ENCODE data around the gene BCL2L1.
"Not testable (repeated sequence)": the region's sequence is repeated elsewhere in the genome, so short reads cannot be mapped to it uniquely, and the experiment has no call there.

BCL2L1 gene

DNA sequence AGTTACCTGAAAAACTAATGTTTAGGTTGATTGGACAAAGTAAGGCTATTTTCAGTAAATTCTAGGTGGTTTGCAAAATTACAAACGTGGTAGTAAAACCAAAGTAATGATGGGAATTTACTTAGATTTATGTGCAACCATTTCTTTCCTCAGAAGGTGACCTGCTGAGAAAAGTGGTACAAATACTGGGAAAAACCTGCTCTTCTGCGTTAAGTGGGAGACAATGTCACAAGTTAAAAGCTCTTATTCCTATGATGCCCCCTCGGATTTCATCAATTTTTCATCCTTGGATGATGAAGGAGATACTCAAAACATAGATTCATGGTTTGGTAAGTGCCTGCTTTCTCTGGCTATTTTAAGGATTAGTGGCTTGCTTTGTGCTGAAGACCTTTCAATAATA, 34.6 kb upstream of the BCL2L1 start:
- H3K36me3 ChIP-seq (ENCODE audit: control insufficient read depth in 1 of 2, insufficient read depth in 2 of 2, low read length in 2 of 2), result peaks cover 0 to 2% of the 10 kb centered on the region in 2 donors
- H3K27me3 ChIP-seq (ENCODE audit: control insufficient read depth in 1 of 2, insufficient read depth in 2 of 2, low read length in 2 of 2), result no peaks in the 10 kb centered on the region
- no peak overlapping the region for H3K9ac ChIP-seq (ENCODE audit: low read depth in 1 of 2, low read length in 2 of 2)
- no peaks in the 10 kb centered on the region for H3K4me1 ChIP-seq (ENCODE audit: control insufficient read depth in 1 of 2, insufficient read depth in 2 of 2, low read length in 2 of 2)
- H3K27ac ChIP-seq (ENCODE audit: low read depth, low read length), result no peak overlapping the region
- H3K4me3 ChIP-seq (ENCODE audit: low read depth in 1 of 2, low read length in 2 of 2), result no peak overlapping the region
- H3K9me3 ChIP-seq (ENCODE audit: control insufficient read depth in 1 of 2, low read length in 2 of 2), result no peaks in the 10 kb centered on the region

DNA sequence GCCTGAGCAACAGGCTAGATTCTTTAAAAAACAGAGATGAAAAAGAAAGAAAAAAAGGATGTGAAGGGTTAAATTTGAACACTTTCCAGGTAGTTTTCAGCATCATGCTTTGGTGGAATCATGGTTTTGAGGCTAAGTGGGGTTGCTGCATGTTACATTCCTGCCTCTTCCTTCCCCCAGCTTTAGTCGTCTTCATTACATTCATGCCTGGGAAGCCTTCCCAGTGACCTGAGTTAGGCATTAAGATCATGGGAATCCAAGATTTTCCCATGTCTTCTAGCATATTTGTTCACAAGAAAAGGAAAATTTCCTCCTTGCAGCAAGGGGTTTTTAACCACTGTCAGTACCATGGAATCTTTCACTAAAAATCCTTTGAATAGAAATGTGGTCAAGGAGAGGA, 28.5 kb upstream of the BCL2L1 start:
- Histone ChIP-seq H3K36me3 (ENCODE audit: control insufficient read depth in 1 of 2, insufficient read depth in 2 of 2, low read length in 2 of 2) (no peaks in the 10 kb centered on the region), H3K4me1 (ENCODE audit: control insufficient read depth in 1 of 2, insufficient read depth in 2 of 2, low read length in 2 of 2) (no peaks in the 10 kb centered on the region), H3K27me3 (ENCODE audit: control insufficient read depth in 1 of 2, insufficient read depth in 2 of 2, low read length in 2 of 2) (no peaks in the 10 kb centered on the region), H3K9me3 (ENCODE audit: control insufficient read depth in 1 of 2, low read length in 2 of 2) (no peaks in the 10 kb centered on the region), H3K9ac (ENCODE audit: low read depth in 1 of 2, low read length in 2 of 2) (no peak overlapping the region), H3K4me3 (ENCODE audit: low read depth in 1 of 2, low read length in 2 of 2) (no peak overlapping the region), H3K27ac (ENCODE audit: low read depth, low read length) (no peak overlapping the region)

DNA sequence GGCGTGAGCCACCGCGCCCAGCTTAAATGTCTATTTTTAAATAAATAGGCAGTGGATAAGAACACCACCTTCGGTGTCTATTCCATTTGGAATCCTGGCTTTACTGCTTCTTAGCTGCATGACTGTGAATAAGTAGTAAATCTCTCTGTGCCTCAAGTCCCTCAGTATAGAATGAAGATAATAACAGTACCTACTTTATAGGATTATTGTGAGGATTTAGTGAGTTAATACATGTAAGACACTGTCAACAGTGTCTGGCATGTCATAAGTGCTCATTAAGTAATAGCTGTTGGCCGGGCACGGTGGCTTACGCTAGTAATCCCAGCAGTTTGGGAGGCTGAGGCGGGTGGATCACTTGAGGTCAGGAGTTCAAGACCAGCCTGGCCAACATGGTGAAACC, 26.6 kb upstream of the BCL2L1 start:
- Histone ChIP-seq H3K9ac (ENCODE audit: low read depth in 1 of 2, low read length in 2 of 2) (no peak overlapping the region), H3K4me1 (ENCODE audit: control insufficient read depth in 1 of 2, insufficient read depth in 2 of 2, low read length in 2 of 2) (no peaks in the 10 kb centered on the region), H3K27ac (ENCODE audit: low read depth, low read length) (no peak overlapping the region), H3K4me3 (ENCODE audit: low read depth in 1 of 2, low read length in 2 of 2) (no peak overlapping the region), H3K27me3 (ENCODE audit: control insufficient read depth in 1 of 2, insufficient read depth in 2 of 2, low read length in 2 of 2) (no peaks in the 10 kb centered on the region), H3K9me3 (ENCODE audit: control insufficient read depth in 1 of 2, low read length in 2 of 2) (no peaks in the 10 kb centered on the region), H3K36me3 (ENCODE audit: control insufficient read depth in 1 of 2, insufficient read depth in 2 of 2, low read length in 2 of 2) (no peaks in the 10 kb centered on the region)

DNA sequence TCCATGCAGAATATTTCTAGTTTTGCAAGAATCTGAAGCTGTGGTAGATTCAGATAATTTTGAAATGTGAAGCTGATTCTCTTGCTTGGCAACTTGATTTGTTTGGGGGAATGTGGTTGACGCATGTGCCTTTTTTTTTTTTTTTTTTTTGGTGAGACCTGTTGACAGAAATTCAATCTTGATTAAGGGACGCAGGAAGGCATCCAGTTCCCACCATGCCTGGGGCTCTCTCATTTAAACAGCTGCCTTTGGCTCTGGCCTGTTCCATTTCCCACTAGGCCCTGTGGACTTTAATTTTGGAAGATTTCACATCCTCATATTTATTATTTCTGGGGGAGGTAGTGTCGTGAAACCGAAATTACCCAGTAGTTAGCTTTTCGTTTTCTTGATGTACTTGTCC, 25.0 kb upstream of the BCL2L1 start:
- H3K4me3 ChIP-seq (ENCODE audit: low read depth in 1 of 2, low read length in 2 of 2), result no peak overlapping the region
- no peaks in the 10 kb centered on the region for H3K27me3 ChIP-seq (ENCODE audit: control insufficient read depth in 1 of 2, insufficient read depth in 2 of 2, low read length in 2 of 2)
- no peaks in the 10 kb centered on the region for H3K4me1 ChIP-seq (ENCODE audit: control insufficient read depth in 1 of 2, insufficient read depth in 2 of 2, low read length in 2 of 2)
- H3K9ac ChIP-seq (ENCODE audit: low read depth in 1 of 2, low read length in 2 of 2), result no peak overlapping the region
- H3K27ac ChIP-seq (ENCODE audit: low read depth, low read length), result no peak overlapping the region
- H3K36me3 ChIP-seq (ENCODE audit: control insufficient read depth in 1 of 2, insufficient read depth in 2 of 2, low read length in 2 of 2), result no peaks in the 10 kb centered on the region
- no peaks in the 10 kb centered on the region for H3K9me3 ChIP-seq (ENCODE audit: control insufficient read depth in 1 of 2, low read length in 2 of 2)

DNA sequence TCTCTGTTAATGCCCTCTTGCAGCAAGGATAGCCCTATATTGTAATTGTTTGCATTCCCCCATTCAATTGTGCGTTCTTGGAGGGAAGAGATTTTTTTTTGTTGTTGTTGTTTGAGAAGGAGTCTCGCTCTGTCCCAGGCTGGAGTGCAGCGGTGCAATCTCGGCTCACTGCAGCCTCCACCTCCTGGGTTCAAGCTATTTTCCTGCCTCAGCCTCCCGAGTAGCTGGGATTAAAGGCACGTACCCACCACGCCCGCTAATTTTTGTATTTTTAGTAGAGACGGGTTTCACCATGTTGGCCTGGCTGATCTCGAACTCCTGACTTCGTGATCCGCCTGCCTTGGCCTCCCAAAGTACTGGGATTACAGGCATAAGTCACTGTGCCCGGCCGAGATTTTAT, 24.4 kb upstream of the BCL2L1 start:
- H3K9me3 ChIP-seq (ENCODE audit: control insufficient read depth in 1 of 2, low read length in 2 of 2); H3K4me3 ChIP-seq (ENCODE audit: low read depth in 1 of 2, low read length in 2 of 2); H3K9ac ChIP-seq (ENCODE audit: low read depth in 1 of 2, low read length in 2 of 2); H3K27me3 ChIP-seq (ENCODE audit: control insufficient read depth in 1 of 2, insufficient read depth in 2 of 2, low read length in 2 of 2); H3K4me1 ChIP-seq (ENCODE audit: control insufficient read depth in 1 of 2, insufficient read depth in 2 of 2, low read length in 2 of 2); H3K27ac ChIP-seq (ENCODE audit: low read depth, low read length); H3K36me3 ChIP-seq (ENCODE audit: control insufficient read depth in 1 of 2, insufficient read depth in 2 of 2, low read length in 2 of 2): not testable (repeated sequence)

DNA sequence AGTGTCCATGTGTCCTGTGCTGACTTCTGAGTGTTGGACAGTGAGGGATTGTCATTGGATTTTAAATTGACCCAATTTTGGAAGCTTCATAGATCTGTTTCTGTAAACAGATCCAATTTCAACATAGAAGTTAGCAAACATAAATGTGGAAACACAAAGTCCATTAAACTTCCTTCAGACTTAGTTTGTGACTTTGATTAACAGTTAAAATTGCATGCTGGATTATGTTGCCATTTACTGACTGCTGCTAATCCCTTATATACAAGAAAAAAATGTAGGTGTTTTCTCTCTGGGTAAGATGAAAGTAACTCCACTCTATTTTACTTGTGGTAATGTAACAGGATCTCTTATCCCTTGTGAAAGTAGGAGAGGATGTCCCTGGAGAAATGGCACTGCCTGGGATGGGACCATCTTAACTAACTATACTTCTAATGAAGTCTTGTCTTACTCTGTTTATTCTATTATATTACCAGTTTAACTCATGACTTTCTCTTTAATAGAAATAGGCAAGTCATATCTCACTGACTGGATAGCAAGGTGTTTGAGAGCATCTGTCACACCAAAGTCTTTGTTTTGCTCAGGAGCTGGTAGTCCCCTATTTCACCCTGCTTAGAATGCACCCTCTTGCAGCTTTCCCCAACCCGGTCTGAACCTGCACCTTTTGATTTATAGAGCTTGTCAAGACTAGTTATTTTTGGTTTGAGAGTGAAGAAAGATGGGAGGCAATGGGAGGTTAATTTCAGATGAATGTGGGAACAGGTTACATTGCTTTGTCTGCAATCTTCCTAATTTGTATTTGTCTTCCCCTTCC, 23.6 kb upstream of the BCL2L1 start:
- H3K9me3 ChIP-seq (ENCODE audit: control insufficient read depth in 1 of 2, low read length in 2 of 2), result no peaks in the 10 kb centered on the region
- H3K4me1 ChIP-seq (ENCODE audit: control insufficient read depth in 1 of 2, insufficient read depth in 2 of 2, low read length in 2 of 2), result no peaks in the 10 kb centered on the region
- H3K9ac ChIP-seq (ENCODE audit: low read depth in 1 of 2, low read length in 2 of 2), result no peak overlapping the region
- no peaks in the 10 kb centered on the region for H3K27me3 ChIP-seq (ENCODE audit: control insufficient read depth in 1 of 2, insufficient read depth in 2 of 2, low read length in 2 of 2)
- no peaks in the 10 kb centered on the region for H3K36me3 ChIP-seq (ENCODE audit: control insufficient read depth in 1 of 2, insufficient read depth in 2 of 2, low read length in 2 of 2)
- H3K27ac ChIP-seq (ENCODE audit: low read depth, low read length), result no peak overlapping the region
- no peak overlapping the region for H3K4me3 ChIP-seq (ENCODE audit: low read depth in 1 of 2, low read length in 2 of 2)

DNA sequence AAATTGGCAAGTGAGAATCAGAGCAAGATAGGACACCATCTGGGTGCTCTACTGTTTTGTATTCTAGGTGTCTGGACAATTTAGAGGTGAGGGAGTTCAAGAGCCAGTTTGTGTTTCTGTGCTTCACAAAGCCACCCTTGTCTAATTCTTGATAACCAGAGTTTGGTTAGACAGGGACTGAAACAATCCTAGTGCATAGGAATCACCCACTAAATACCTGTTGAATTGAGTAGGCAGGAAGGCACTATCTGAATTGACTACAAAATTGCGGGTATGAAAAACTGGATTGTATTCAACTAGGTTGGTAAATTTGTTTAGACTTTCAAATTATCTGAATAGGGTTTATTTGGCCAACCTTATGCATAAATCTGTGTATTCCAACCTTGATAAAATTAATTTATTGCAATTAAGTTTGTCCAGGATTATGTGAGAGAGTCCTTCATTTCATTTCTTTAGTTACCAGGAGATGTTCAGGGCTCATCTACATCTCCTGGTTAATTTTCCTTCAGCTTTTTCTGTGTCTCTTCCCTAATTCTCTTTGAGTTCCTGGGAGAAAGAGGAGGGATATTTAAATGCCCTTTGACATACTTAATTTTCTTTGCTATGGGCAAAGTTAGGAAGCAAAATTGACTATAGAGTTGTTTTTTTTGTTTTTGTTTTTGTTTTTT, 18.1 kb upstream of the BCL2L1 start:
- Histone ChIP-seq H3K9me3 (ENCODE audit: control insufficient read depth in 1 of 2, low read length in 2 of 2) (no peaks in the 10 kb centered on the region), H3K9ac (ENCODE audit: low read depth in 1 of 2, low read length in 2 of 2) (peak overlapping the region in 1 of 2 donors; percentile 67), H3K27ac (ENCODE audit: low read depth, low read length) (no peak overlapping the region), H3K27me3 (ENCODE audit: control insufficient read depth in 1 of 2, insufficient read depth in 2 of 2, low read length in 2 of 2) (no peaks in the 10 kb centered on the region), H3K4me1 (ENCODE audit: control insufficient read depth in 1 of 2, insufficient read depth in 2 of 2, low read length in 2 of 2) (peaks cover 9 to 10% of the 10 kb centered on the region in 2 donors), H3K4me3 (ENCODE audit: low read depth in 1 of 2, low read length in 2 of 2) (peak overlapping the region; percentile 88 to 91), H3K36me3 (ENCODE audit: control insufficient read depth in 1 of 2, insufficient read depth in 2 of 2, low read length in 2 of 2) (no peaks in the 10 kb centered on the region)

DNA sequence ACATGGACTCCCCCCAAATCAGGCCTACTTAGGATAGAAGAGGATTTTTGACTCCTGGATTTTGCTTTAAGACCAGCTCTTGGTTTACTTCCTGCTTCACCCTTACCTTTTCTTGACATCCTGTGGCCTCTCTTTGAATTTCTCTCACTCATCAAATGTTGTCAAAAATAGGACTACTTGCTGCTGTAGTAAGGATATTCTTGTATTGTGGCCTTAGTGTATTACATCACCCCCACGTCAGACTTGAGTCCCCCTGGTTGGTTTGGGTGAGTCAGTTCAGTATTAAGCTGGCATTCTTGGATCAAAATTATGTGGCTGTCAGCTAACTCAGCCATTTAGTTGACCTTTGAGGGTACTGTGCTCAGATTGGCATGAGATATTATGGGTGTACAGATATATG, 17.5 kb upstream of the BCL2L1 start:
- peak overlapping the region; percentile 88 to 91 for H3K4me3 ChIP-seq (ENCODE audit: low read depth in 1 of 2, low read length in 2 of 2)
- no peak overlapping the region for H3K27ac ChIP-seq (ENCODE audit: low read depth, low read length)
- H3K4me1 ChIP-seq (ENCODE audit: control insufficient read depth in 1 of 2, insufficient read depth in 2 of 2, low read length in 2 of 2), result peaks cover 9 to 10% of the 10 kb centered on the region in 2 donors
- no peaks in the 10 kb centered on the region for H3K9me3 ChIP-seq (ENCODE audit: control insufficient read depth in 1 of 2, low read length in 2 of 2)
- H3K9ac ChIP-seq (ENCODE audit: low read depth in 1 of 2, low read length in 2 of 2), result peak overlapping the region; percentile 67 to 73
- no peaks in the 10 kb centered on the region for H3K36me3 ChIP-seq (ENCODE audit: control insufficient read depth in 1 of 2, insufficient read depth in 2 of 2, low read length in 2 of 2)
- H3K27me3 ChIP-seq (ENCODE audit: control insufficient read depth in 1 of 2, insufficient read depth in 2 of 2, low read length in 2 of 2), result no peaks in the 10 kb centered on the region

DNA sequence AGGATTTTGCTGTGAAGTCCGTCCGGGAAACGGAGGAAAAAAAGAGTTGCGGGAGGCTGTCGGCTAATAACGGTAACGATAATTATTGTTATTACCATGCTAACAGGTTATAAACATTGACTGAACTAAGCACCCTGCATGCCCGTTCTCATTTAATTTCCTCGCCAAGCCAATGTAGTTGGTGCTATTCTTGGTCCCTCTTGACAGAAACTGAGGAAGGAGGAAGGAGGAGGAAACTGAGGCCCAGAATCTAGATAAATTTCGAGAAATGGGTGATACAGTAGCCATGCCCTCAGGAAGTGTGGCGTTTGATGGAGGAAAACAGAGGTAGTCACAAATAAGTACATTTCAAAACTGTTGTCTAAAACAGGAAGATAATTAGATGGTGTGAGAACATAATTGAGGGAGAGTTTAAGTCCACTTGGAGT, 16.9 kb upstream of the BCL2L1 start:
- Histone ChIP-seq H3K9me3 (ENCODE audit: control insufficient read depth in 1 of 2, low read length in 2 of 2) (no peaks in the 10 kb centered on the region), H3K9ac (ENCODE audit: low read depth in 1 of 2, low read length in 2 of 2) (peak overlapping the region; percentile 67 to 73), H3K36me3 (ENCODE audit: control insufficient read depth in 1 of 2, insufficient read depth in 2 of 2, low read length in 2 of 2) (no peaks in the 10 kb centered on the region), H3K27ac (ENCODE audit: low read depth, low read length) (no peak overlapping the region), H3K4me3 (ENCODE audit: low read depth in 1 of 2, low read length in 2 of 2) (peak overlapping the region; percentile 88 to 91), H3K27me3 (ENCODE audit: control insufficient read depth in 1 of 2, insufficient read depth in 2 of 2, low read length in 2 of 2) (no peaks in the 10 kb centered on the region), H3K4me1 (ENCODE audit: control insufficient read depth in 1 of 2, insufficient read depth in 2 of 2, low read length in 2 of 2) (peaks cover 9 to 10% of the 10 kb centered on the region in 2 donors)

DNA sequence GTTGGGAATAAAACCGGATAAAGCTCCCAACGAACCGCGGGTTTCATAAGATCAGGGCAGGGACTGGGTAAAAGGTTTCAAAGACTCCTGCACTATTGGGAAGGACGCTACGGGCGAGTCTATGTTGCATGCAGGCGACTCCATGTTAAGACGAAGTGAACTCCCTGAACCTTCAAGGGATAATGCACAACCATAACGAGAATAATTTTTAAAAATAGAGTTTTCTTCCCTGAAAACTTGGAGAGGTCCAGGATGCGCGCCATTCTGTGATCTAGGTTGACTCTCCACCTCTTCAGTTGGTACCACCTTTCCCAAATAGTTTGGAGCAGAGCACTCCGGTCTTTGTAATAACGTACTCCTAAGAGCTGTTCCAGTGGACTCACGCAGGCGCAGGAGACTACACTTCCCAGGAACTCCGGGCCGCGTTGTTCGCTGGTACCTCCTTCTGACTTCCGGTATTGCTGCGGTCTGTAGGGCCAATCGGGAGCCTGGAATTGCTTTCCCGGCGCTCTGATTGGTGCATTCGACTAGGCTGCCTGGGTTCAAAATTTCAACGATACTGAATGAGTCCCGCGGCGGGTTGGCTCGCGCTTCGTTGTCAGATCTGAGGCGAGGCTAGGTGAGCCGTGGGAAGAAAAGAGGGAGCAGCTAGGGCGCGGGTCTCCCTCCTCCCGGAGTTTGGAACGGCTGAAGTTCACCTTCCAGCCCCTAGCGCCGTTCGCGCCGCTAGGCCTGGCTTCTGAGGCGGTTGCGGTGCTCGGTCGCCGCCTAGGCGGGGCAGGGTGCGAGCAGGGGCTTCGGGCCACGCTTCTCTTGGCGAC, 16.3 kb upstream of the BCL2L1 start, which contains the start of gene TPX2:
TPX2 (plus strand) TSS at position 562 of the 821 bp plus-strand sequence. CDS start 18,187 bp downstream, outside the sequence.
- Histone ChIP-seq H3K27me3 (ENCODE audit: control insufficient read depth in 1 of 2, insufficient read depth in 2 of 2, low read length in 2 of 2) (no peaks in the 10 kb centered on the region), H3K4me1 (ENCODE audit: control insufficient read depth in 1 of 2, insufficient read depth in 2 of 2, low read length in 2 of 2) (peaks cover 9 to 10% of the 10 kb centered on the region in 2 donors), H3K9me3 (ENCODE audit: control insufficient read depth in 1 of 2, low read length in 2 of 2) (no peaks in the 10 kb centered on the region), H3K9ac (ENCODE audit: low read depth in 1 of 2, low read length in 2 of 2) (peak within 1 kb of the TSS; percentile 67 to 73), H3K27ac (ENCODE audit: low read depth, low read length) (no peak within 1 kb of the TSS), H3K4me3 (ENCODE audit: low read depth in 1 of 2, low read length in 2 of 2) (peak within 1 kb of the TSS; percentile 88 to 91), H3K36me3 (ENCODE audit: control insufficient read depth in 1 of 2, insufficient read depth in 2 of 2, low read length in 2 of 2) (no peaks in the 10 kb centered on the region)

Data from duodenal mucosa (tissue), 2 donors.